Neural progenitor cell (in vitro differentiated cells): ENCODE results near the gene STAMBPL1. TPM values are rescaled to one million over a fixed set of nuclear protein-coding genes. Genes with fewer than 3 reads are reported as not detected.

ENCODE experiments used
- DNase-seq: peaks from one replicate; pipeline ENCODE4 v3.0.0-alpha.2; 2016; ENCODE audit warnings: low spot score
- H2AFZ ChIP-seq: fragments of 200-600 bp; sonication (generic); replicated peaks from 2 replicates; pipeline ENCODE4 v1.6.1; 2016; ENCODE audit warnings: antibody characterized with exemption
- H3F3A ChIP-seq: fragments of 200-600 bp; sonication (generic); 2 replicates; pipeline ENCODE4 v1.6.1; 2016; ENCODE audit warnings: antibody characterized with exemption, low read depth
- H3K27ac ChIP-seq: fragments of 200-600 bp; sonication (generic); 2 replicates; pipeline ENCODE4 v1.5.1; 2016; ENCODE audit warnings: mild to moderate bottlenecking
- H3K27me3 ChIP-seq: fragments of 200-600 bp; sonication (generic); 2 replicates; pipeline ENCODE4 v1.6.1; 2016; ENCODE audit warnings: mild to moderate bottlenecking, moderate library complexity
- H3K36me3 ChIP-seq: fragments of 200-600 bp; sonication (generic); 2 replicates; pipeline ENCODE4 v1.5.1; 2016
- H3K4me1 ChIP-seq: fragments of 200-600 bp; sonication (generic); 2 replicates; pipeline ENCODE4 v1.6.1; 2016; ENCODE audit warnings: mixed run types
- H3K4me2 ChIP-seq: fragments of 200-600 bp; sonication (generic); 2 replicates; pipeline ENCODE4 v1.6.1; 2016
- H3K4me3 ChIP-seq: fragments of 200-600 bp; sonication (generic); 2 replicates; pipeline ENCODE4 v1.5.1; 2016
- H3K79me2 ChIP-seq: fragments of 200-600 bp; sonication (generic); 2 replicates; pipeline ENCODE4 v1.6.1; 2016; ENCODE audit warnings: low read depth
- H3K9ac ChIP-seq: fragments of 200-600 bp; sonication (generic); 2 replicates; pipeline ENCODE4 v1.6.1; 2016
- H3K9me3 ChIP-seq: fragments of 200-600 bp; sonication (generic); 2 replicates; pipeline ENCODE4 v1.5.1; 2016; ENCODE audit warnings: low read depth
- H4K20me1 ChIP-seq: fragments of 200-600 bp; sonication (generic); 2 replicates; pipeline ENCODE4 v1.6.1; 2016; ENCODE audit warnings: low read depth
- H3K27ac Mint-ChIP-seq: 3 replicates; pipeline ENCODE4 v1.8.0; 2021; ENCODE audit warnings: mixed read lengths
- H3K27me3 Mint-ChIP-seq: 2 replicates; pipeline ENCODE4 v1.8.0; 2022; ENCODE audit warnings: low read depth, mild to moderate bottlenecking, inconsistent platforms, moderate library complexity, mixed read lengths; ENCODE audit not compliant: insufficient read depth
- H3K36me3 Mint-ChIP-seq: 3 replicates; pipeline ENCODE4 v1.8.0; 2021; ENCODE audit warnings: mixed read lengths
- H3K4me1 Mint-ChIP-seq: 3 replicates; pipeline ENCODE4 v1.8.0; 2021; ENCODE audit warnings: mixed read lengths
- H3K4me3 Mint-ChIP-seq: 3 replicates; pipeline ENCODE4 v1.8.0; 2021; ENCODE audit warnings: mild to moderate bottlenecking, moderate library complexity, mixed read lengths
- H3K9me3 Mint-ChIP-seq: 3 replicates; pipeline ENCODE4 v1.8.0; 2020; ENCODE audit warnings: mixed read lengths
- CTCF ChIP-seq: fragments of 200-600 bp; sonication (generic); IDR thresholded peaks from 2 replicates; pipeline ENCODE4 v1.5.1; 2017; ENCODE audit warnings: antibody characterized with exemption, mild to moderate bottlenecking
- EZH2 ChIP-seq: fragments of 200-600 bp; sonication (generic); IDR thresholded peaks from 2 replicates; pipeline ENCODE4 v1.6.1; 2017; ENCODE audit warnings: antibody characterized with exemption, mild to moderate bottlenecking, moderate library complexity
- EZH2phosphoT487 ChIP-seq: fragments of 200-600 bp; sonication (generic); IDR thresholded peaks from 2 replicates; pipeline ENCODE4 v1.6.1; 2017; ENCODE audit warnings: antibody characterized with exemption
- total RNA-seq: library from RNA; depleted of rRNA; stranded (reverse); fragments of >200 nt; gene quantifications from 2 replicates; pipeline ENCODE4 v1.2.3, GENCODE V29; 2015; ENCODE audit warnings: low replicate concordance

STAMBPL1 gene
- total RNA-seq, 1 donor from 2014 or later: 1.9 TPM

GRCh38 chr10:88926566-88927415 is 46.7 kb downstream of the STAMBPL1 start:
- TF ChIP-seq CTCF: no peak
- no peak for TF ChIP-seq EZH2phosphoT487
- no peak for TF ChIP-seq EZH2
- Mint-ChIP-seq H3K36me3 (no peaks in the 10 kb centered on the region), H3K27me3 (no peaks in the 10 kb centered on the region), H3K4me1 (no peaks in the 10 kb centered on the region), H3K9me3 (no peaks in the 10 kb centered on the region), H3K4me3 (no peak overlapping the region), H3K27ac (no peak overlapping the region)
- Histone ChIP-seq H3K27ac (no peak overlapping the region), H3K4me3 (no peak overlapping the region), H3K36me3 (no peaks in the 10 kb centered on the region), H3K27me3 (no peaks in the 10 kb centered on the region), H3K4me2 (no peak overlapping the region), H4K20me1 (no peaks in the 10 kb centered on the region), H2AFZ (no peak overlapping the region), H3K79me2 (no peaks in the 10 kb centered on the region), H3K9me3 (no peaks in the 10 kb centered on the region), H3F3A (no peaks in the 10 kb centered on the region), H3K4me1 (no peaks in the 10 kb centered on the region), H3K9ac (no peak overlapping the region)
- no peak for DNase-seq

- Histone ChIP-seq H3K27ac (no peak overlapping the region), H3K4me3 (no peak overlapping the region), H3K9ac (no peak overlapping the region), H3F3A (no peaks in the 10 kb centered on the region), H3K4me2 (no peak overlapping the region), H2AFZ (no peak overlapping the region), H3K36me3 (no peaks in the 10 kb centered on the region), H3K79me2 (no peaks in the 10 kb centered on the region), H3K4me1 (no peaks in the 10 kb centered on the region), H4K20me1 (no peaks in the 10 kb centered on the region), H3K27me3 (no peaks in the 10 kb centered on the region), H3K9me3 (no peaks in the 10 kb centered on the region)
- Mint-ChIP-seq H3K27me3 (no peaks in the 10 kb centered on the region), H3K27ac (no peak overlapping the region), H3K4me1 (no peaks in the 10 kb centered on the region), H3K9me3 (no peaks in the 10 kb centered on the region), H3K36me3 (no peaks in the 10 kb centered on the region), H3K4me3 (no peak overlapping the region)
- TF ChIP-seq EZH2phosphoT487 (no peak), CTCF (no peak), EZH2 (no peak)
- DNase-seq: no peak
These were observed 47.3 kb downstream of the STAMBPL1 start for GRCh38 chr10:88927416-88927690.

- no peaks in the 10 kb centered on the region for H3F3A ChIP-seq
- Mint-ChIP-seq H3K4me3 (no peak overlapping the region), H3K4me1 (peaks cover 5% of the 10 kb centered on the region), H3K27me3 (no peaks in the 10 kb centered on the region), H3K36me3 (no peaks in the 10 kb centered on the region), H3K27ac (no peak overlapping the region), H3K9me3 (no peaks in the 10 kb centered on the region)
- no peaks in the 10 kb centered on the region for H3K27me3 ChIP-seq
- H3K9ac ChIP-seq: no peak overlapping the region
- H3K4me1 ChIP-seq: no peaks in the 10 kb centered on the region
- no peaks in the 10 kb centered on the region for H3K36me3 ChIP-seq
- H3K27ac ChIP-seq: no peak overlapping the region
- no peaks in the 10 kb centered on the region for H4K20me1 ChIP-seq
- H3K79me2 ChIP-seq: no peaks in the 10 kb centered on the region
- DNase-seq: no peak
- no peak overlapping the region for H2AFZ ChIP-seq
- H3K4me2 ChIP-seq: no peak overlapping the region
- TF ChIP-seq CTCF: no peak
- no peak for TF ChIP-seq EZH2
- no peak for TF ChIP-seq EZH2phosphoT487
- H3K4me3 ChIP-seq: no peak overlapping the region
- no peaks in the 10 kb centered on the region for H3K9me3 ChIP-seq
These were observed 48.2 kb downstream of the STAMBPL1 start for GRCh38 chr10:88928254-88928653.
